CD4-positive, alpha-beta T cell treated with Interleukin-4 for 1 hour (primary cell): ENCODE data around the gene JUNB.

Experiments used
- DNase-seq, 2 donors: peaks; one replicate each; pipeline ENCODE4 v3.0.0-alpha.2; 2020 to 2022

JUNB gene

DNA sequence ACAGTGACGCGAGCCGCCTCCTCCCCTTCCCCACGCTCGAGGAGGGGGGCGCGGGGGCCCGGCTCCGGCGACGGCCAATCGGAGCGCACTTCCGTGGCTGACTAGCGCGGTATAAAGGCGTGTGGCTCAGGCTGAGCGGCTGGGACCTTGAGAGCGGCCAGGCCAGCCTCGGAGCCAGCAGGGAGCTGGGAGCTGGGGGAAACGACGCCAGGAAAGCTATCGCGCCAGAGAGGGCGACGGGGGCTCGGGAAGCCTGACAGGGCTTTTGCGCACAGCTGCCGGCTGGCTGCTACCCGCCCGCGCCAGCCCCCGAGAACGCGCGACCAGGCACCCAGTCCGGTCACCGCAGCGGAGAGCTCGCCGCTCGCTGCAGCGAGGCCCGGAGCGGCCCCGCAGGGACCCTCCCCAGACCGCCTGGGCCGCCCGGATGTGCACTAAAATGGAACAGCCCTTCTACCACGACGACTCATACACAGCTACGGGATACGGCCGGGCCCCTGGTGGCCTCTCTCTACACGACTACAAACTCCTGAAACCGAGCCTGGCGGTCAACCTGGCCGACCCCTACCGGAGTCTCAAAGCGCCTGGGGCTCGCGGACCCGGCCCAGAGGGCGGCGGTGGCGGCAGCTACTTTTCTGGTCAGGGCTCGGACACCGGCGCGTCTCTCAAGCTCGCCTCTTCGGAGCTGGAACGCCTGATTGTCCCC is at the start of gene JUNB:
Gene JUNB, plus strand, starts transcription at position 142 of the 706 bp plus-strand sequence. Its CDS starts 286 bp downstream, at position 428.
- peak; percentile 99 for DNase-seq

DNA sequence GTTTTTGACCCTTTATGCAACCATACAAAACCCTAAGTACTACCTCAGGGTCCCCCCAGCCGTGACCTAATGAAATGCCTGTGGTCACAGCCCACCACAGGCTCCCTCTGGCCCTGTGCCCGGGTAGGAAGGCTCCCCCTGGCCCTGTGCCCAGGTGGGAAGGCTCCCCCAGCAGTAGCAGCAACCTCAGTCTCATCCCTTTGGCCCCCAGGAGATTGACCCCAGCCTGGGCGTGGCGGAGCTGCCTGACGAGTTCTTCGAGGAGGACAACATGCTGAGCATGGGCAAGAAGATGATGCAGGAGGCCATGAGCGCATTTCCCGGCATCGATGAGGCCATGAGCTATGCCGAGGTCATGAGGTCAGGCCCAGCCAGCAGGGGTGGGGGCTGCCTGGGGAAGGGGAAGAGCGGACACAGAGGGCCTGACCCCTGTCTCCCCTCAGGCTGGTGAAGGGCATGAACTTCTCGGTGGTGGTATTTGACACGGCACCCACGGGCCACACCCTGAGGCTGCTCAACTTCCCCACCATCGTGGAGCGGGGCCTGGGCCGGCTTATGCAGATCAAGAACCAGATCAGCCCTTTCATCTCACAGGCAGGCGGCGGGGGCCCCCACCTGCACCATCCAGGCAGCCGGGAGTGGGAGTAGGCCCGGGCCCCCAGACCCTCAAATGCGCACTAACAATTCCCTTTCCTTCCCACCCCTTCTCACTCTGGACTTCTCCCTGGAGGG is 46.0 kb upstream of the JUNB start:
- DNase-seq = no peak

DNA sequence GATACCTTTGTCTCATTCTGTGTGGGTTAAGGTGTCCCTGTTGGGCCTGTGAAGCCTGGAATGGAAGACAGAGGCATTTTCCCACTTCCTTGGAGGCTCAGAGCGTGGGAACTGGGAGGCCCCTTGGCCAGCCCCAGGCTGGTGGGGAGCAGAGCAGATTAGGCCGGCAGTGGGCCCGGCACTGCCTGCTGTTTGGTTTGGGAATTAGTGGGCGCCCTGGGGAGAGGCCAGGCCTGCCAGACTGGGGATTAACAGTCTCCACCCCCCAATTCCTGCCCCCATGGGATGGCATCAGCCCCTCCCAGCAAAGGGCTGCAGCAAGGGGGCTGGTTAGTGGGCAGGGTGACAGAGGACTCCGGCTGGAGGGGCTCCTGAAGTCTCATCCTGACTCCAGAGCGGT is 42.8 kb upstream of the JUNB start:
- no peak for DNase-seq

DNA sequence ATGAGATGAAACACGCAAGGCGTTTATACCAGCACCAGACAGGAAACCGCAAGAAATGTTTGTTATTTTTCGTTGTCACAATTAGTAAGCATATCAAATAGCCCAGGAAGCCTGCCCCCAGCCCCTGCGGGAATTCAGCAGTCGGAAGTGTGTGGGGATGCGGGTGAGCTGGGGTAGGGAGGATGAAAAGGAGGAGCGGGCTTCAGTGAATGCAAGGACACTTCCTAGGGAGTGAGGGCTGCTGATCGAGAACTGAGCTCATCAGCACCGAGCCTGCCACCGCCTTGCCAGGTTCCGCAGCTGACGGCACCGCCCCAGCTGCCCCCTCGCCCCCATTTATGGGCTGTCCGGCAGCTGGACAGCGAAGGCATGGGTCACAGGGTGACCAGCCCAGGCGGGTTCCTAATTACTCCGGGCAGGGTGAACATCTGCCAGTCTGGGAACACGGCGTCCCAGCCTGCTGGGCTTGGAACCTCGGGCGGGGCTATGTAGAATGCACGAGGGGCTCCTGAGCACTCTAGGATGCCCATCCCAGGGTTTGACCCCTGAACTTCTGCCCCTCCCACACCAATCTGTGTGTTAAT is 41.3 kb upstream of the JUNB start:
- no peak for DNase-seq

DNA sequence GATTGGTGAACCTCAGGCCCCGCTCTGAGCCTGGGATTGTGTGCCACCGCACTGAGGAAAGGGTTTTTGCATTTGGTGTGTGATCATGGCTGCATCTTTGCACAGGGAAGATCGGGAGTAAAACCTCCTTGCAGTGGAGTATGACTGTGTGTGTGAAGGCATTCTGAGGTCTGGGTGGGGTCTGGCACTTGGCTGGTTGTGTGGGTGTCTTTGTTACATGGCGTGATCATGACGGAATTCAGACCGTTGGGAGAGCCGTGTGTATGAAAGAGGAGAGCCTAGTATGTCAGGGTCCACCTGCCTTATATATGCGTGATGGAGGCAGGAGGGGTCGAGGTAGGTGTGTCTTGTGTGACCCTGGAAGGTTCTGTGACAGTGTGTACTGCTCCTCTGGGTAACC is 40.4 kb upstream of the JUNB start:
- DNase-seq = no peak

DNA sequence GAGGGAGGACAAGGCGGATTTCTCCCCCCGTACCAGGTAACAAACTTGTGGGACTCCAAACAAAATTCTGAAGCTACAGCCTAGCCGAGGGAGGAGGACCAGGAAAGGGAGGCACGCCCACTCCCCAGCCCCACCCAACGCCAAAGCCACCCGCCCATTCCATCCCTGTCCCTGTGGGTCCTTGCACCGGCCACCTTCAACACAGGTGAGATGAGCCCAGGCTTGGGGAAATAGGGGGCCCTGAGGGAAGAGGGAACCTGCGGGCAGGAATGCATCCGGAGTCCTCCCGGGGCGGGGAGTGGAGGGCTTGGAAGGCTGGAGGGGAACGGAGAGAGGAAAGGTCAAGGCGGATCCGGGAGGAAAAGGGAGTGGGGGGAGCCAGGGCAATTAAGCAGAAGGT is 39.7 kb upstream of the JUNB start, which contains the start of gene BEST2:
Gene BEST2, plus strand, starts transcription at position 157 of the 400 bp plus-strand sequence. CDS start 802 bp downstream, outside the sequence.
- no peak for DNase-seq

DNA sequence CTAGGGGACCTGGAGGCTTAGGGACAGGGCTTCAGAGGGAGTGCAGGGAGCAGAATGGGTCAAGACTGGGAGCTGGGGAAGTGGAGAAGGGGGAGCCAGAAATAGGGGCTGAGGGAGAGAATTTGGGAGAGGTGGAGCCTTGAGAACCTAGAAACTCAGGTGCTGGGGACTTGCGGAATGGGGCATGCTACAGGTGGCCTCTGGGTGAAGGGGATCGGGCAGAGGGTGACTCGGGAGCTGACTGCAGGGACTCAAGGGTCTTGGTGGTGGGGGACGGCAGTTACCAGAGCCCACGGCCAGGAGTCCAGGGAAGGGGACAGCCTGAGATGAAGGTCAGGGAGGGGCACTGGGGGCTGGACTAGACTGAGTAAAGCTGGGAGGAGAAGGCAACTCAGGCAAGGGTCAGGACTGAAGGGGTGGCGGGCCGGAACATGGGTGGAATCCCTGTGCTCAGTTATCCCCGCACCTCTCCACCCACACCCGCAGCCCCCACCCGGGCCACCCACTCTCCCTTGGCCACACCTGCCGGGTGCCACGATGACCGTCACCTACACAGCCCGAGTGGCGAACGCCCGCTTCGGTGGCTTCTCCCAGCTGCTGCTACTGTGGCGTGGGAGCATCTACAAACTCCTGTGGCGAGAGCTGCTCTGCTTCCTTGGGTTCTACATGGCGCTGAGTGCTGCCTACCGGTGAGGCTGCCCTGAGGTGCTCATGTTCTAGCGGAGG is 39.1 kb upstream of the JUNB start:
- no peak for DNase-seq

DNA sequence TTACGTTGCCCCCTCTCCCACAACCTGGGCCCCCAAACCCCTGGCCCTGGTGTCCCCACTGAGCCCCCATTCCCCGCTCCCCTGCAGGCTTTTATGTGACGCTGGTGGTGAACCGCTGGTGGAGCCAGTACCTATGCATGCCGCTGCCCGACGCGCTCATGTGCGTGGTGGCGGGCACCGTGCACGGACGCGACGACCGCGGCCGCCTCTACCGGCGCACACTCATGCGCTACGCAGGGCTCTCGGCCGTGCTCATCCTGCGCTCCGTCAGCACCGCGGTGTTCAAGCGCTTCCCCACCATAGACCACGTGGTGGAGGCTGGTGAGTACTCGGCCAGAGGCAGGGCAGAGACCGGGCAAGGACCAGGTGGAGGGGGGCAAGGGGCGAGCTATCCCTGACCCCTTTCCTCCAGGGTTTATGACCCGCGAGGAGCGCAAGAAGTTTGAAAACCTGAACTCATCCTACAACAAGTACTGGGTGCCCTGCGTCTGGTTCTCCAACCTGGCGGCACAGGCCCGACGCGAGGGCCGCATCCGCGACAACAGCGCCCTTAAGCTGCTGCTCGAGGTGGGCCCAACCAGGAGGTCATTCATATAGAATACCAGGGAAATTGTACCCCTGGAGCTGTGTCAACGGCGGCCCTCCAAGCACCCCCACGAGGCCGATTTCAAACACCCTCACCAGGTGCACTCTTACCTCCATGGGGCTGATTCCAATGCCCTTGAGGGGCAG is 36.7 kb upstream of the JUNB start:
- DNase-seq = no peak

DNA sequence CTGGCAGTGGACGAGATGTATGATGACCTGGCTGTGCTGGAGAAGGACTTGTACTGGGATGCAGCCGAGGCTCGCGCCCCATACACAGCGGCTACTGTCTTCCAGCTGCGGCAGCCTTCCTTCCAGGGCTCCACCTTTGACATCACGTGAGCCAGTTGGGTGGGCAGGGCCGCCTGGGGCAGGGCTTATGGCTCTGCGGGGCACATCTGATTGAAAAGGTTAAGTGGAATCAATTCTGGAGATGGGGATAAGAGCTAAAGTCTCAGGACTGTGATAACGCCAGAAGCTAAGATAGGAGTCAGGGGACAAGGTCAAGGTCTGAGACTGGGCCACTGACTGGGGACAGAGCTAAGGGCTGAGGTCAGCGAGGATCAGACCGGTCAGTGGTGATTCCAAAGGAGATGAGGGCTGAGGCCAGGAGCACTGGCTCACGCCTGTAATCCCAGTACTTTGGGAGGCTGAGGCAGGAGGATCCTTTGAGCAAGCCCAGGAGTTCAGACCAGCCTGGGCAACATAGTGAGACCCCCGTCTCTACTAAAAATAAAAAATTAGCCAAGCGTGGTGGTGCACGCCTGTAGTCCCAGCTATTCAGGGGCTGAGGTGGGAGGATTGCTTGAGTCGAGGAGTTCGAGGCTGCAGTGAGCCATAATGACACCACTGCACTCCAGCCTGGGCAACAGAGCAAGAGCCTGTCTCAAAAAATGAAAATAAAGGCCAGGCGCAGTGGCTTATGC is 35.0 kb upstream of the JUNB start:
- DNase-seq = no peak

DNA sequence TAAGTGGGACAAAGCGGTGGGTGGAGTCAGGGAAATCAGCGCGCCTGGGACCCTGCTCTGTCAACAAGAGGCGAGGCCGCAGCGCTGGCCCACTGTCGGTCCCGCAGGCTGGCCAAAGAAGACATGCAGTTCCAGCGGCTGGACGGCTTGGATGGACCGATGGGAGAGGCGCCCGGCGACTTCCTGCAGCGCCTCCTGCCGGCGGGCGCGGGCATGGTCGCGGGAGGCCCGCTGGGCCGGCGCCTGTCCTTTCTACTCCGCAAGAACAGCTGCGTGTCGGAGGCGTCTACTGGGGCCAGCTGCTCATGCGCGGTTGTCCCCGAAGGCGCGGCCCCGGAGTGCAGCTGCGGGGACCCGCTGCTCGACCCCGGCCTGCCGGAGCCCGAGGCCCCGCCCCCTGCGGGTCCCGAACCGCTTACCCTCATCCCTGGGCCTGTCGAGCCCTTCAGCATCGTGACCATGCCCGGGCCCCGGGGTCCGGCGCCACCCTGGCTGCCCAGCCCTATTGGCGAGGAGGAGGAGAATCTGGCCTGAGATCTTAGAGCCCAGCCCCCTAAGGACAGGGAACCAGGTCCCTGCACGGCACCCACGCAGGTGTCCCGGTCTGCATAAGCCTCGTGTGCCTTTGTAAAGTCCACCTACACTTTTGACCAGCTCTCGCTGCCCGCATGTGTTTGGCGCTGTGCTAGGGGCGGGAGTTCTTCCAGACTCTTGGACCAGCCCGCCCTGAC is 33.6 kb upstream of the JUNB start:
- DNase-seq = peak; percentile 62 to 68

DNA sequence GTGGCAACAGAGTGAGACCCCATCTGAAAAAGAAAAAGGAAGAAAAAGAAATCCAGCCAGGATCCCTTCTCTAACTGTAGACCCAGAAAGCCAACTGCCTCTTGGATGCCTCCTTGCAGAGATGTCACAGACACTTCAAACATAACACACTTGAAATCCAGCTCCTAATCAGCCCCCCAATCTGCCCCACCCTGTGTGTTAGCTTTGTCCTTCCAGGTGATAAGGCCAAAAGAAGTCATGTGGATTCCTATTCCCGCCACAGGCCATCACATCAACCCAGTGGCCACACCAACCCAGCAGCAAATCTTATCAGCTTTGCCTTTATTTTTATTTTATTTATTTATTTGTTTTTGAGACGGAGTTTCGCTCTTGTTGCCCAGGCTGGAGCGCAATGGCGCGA is 31.6 kb upstream of the JUNB start:
- no peak for DNase-seq

DNA sequence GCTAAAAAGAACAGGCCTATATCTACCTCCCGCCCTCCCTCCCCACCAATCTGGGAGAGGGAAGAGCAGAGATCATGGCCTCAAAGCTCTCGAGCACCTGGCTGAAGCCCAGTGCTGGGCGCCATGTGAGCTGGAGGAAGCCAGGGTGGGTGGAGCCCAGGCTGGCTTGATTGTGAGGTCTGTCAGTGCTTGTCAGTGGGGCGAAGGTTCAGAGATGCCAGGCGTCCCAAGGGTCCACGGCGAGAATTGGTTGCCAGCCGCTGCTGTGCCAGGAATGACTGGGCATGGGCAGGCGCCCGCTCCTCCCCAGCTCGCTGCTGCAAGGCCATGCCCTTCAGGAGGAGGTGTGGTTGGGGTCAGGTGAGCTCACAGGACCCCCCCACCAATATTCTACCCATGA is 28.2 kb upstream of the JUNB start:
- no peak for DNase-seq

DNA sequence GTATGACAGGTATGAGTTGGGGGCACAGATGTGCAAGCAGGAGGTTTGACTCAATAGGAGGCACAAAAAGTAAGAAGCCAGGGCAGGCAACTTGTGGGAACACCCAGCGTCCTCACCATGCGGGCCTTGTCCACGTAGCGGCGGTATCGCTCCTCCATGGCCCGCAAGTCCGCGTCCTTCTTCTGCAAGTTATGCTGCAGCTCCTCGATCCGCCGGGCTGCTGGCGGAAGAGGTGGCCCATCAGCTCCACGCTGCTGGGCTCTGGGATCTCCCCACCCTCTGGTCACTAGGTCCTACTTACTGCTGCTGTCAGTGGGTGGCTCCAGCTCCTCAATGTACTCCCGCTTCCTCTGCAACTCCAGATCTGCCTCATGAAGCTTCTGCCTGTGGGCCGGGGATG is 26.6 kb upstream of the JUNB start:
- no peak for DNase-seq

DNA sequence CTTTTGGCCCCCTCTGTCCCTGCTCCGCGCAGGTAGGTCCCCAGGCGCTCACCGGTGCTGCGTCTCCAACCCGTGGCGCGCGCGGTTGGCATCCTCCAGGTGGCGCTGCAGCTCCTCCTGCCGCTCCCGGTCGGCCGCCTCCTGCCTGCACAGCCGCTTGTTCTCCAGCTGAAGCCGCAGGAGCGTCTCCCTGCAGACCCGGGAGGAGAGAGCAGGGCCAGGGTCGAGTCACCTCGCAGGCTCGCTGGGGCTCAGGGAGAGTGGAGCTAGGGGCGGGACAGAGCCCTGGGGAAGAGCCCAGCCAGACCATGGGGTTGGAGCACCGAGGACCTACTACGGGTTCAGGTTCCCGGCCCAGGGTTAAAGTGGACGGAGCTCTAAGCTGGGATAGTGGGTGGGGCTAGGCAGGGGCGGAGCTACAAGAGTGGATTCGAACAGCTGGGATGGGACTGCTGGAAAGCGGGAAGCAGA is 25.2 kb upstream of the JUNB start:
- peak; percentile 84 for DNase-seq

DNA sequence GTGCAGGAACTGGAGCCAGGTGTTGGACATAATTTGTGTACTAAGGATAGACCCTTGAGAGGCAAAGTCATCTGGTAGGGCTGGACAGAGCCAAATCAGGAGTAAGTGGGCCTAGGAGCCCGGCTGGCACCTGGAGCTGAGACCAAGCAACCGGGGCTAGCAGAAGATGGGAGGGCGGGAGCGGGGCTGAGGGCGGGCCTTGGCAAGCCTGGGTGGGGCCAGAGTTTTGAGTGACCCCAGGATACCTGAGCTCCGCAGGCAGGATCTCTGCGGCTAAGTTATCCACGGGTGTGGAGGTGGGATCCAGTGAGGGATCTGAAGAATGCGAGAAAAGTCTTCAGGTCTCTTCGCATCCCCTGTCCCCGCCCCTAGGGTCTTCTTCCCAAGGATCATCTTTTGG is 24.1 kb upstream of the JUNB start:
- DNase-seq = no peak

DNA sequence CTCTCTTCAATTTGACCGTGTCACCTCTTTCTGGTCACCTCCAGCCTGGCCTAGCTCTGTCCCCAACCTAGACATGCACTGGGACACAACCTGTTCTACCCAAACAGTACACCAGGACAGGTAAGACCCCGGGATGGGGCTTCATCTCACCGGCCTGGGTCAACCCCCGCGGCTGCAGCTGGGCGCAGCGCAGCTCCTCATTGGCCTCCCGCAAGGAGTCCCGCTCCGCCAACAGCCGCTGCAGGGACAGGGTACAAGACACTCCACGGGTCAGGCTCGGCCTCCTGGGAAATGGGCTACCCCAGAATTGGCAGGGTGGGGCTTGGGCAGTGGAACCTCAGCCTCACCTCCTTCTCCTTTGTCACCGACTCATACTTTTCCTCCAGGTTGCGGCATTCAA is 23.6 kb upstream of the JUNB start:
- no peak for DNase-seq

DNA sequence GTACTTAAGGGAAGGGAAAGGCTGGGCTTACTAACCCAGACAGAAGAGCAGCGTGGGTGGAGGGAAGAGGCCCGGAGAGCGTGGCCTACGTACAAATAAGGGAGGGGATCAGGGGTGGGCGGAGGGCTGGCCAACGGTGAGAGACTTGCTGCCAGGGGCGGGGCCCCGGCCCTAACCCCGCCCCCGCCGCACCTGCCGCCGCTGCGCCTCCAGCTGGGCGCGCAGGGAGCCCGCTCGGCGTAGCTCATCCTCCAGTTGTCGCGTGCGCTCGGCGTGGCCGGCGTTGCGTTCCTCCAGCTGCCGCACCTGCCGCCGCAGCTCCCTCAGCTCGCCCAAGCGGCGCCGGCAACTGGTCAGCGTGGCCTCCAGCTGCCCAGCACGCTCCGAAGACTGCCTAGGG is 21.6 kb upstream of the JUNB start:
- peak; percentile 73 to 78 for DNase-seq

DNA sequence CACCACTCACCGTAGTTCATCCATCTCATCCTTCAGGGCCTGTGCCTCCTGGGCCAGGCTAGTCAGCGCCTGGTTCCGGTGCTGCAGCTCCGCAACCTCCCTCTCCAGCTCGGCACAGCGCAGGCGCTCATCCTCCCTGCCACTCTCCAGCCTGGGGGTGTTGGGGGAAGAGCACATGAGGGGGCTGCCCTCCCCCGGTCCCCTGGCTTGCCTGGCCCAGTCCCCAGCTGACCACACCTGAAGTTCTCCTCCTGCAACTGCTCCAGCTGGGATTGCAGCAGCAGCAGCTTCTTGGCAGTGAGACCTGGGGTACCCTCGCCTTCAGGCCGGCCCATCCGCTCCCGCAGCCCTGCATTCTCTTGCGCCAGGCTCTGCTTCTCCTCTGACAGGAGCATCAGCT is 20.4 kb upstream of the JUNB start:
- no peak for DNase-seq

DNA sequence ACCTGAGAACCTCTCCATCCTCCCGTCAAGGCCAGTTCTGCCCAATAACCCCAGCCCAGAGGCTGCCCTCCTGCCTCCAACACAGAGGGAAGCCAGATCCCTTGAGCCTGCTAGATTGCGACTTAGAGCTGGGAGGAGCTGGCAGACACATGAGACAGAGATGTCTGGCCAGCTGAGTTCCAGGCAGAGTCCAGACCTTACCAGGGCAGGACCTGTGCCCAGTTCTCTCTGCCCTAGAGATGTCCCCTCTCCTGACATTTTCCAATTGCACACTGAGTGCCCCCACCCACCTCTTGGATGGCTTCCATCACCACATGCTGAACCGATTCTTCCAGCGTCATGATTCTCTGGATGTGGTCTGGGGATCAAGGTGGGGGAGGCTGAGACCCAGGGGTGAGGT is 19.0 kb upstream of the JUNB start:
- DNase-seq = no peak

DNA sequence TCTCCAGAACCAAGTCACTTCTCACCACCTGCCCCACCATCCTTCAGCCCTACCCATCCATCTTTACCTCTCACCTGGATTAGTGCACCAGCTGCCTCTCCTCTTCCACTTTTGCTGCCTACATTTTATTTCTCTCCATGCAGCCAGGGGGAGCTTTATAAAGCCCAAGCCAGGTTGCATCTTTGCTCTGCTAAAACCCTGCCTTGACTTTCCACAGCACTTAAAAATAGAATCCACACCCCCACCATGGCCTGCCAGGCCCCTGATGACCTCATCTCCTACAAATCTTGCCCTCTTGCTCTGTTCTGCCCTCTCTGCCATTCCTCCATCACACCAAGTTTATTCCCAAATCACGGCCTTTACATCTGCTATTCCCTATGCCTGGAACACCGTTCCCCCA is 17.7 kb upstream of the JUNB start:
- no peak for DNase-seq
